SK-N-SH (cell line): ENCODE results near the gene NEK5. TPM values are rescaled to one million over a fixed set of nuclear protein-coding genes. Genes with fewer than 3 reads are reported as not detected.

Experiments
- CTCF ChIA-PET: fragments of 300-600, 350-600 bp; formaldehyde crosslinking; extraction: SDS; loops from one replicate; lab custom pipeline; 2021; lab: Yijun Ruan, JAX
- POLR2A ChIA-PET: fragments of 350-600 bp; sonication (Branson Sonifier 250); formaldehyde crosslinking; extraction: SDS; loops from one replicate; lab custom pipeline; 2020; ENCODE audit warnings: antibody characterized with exemption, inconsistent platforms; lab: Yijun Ruan, JAX
- DNase-seq: peaks from one replicate; pipeline ENCODE4 v3.0.0; 2012
- H2AFZ ChIP-seq: fragments of 200-600 bp; sonication (generic); 2 replicates; pipeline ENCODE4 v1.8.1; 2016; ENCODE audit warnings: antibody characterized with exemption, mild to moderate bottlenecking, low read depth
- H3F3A ChIP-seq: fragments of 200-600 bp; sonication (generic); replicated peaks from 2 replicates; pipeline ENCODE3; 2016; ENCODE audit warnings: antibody characterized with exemption, mild to moderate bottlenecking; ENCODE audit not compliant: insufficient read depth
- H3K27ac ChIP-seq, 2 experiments: fragments of 200-500 bp in 1 of 2; fragments of 200-600 bp in 1 of 2; sonication (Bioruptor generic) in 1 of 2; sonication (generic), shearing (Covaris generic) in 1 of 2; 2 replicates each; pipeline versions ENCODE4 v1.5.1 to v1.6.1; 2014 to 2016; ENCODE audit warnings: low read depth in 2 of 2, inconsistent platforms in 1 of 2, low read length in 1 of 2, mild to moderate bottlenecking in 1 of 2, mixed read lengths in 1 of 2
- H3K27me3 ChIP-seq: fragments of 200-600 bp; sonication (generic), shearing (Covaris generic); 2 replicates; pipeline ENCODE4 v1.6.1; 2016; ENCODE audit warnings: mixed run types; ENCODE audit not compliant: insufficient read depth
- H3K36me3 ChIP-seq, 2 experiments: fragments of 200-500 bp in 1 of 2; fragments of 200-600 bp in 1 of 2; sonication (Bioruptor generic) in 1 of 2; sonication (generic) in 1 of 2; replicated peaks in 1 of 2; 2 replicates each; pipeline versions ENCODE3 to v1.5.1; 2014 to 2016; ENCODE audit warnings: low read length in 1 of 2, mild to moderate bottlenecking in 1 of 2; ENCODE audit not compliant: insufficient read depth in 2 of 2, control insufficient read depth in 1 of 2
- H3K4me1 ChIP-seq, 2 experiments: fragments of 200-500 bp in 1 of 2; fragments of 200-600 bp in 1 of 2; sonication (Bioruptor generic) in 1 of 2; sonication (generic), shearing (Covaris generic) in 1 of 2; 2 replicates each; pipeline versions ENCODE4 v1.5.1 to v1.6.1; 2014 to 2016; ENCODE audit warnings: low read depth in 1 of 2, low read length in 1 of 2, mixed run types in 1 of 2; ENCODE audit not compliant: insufficient read depth in 2 of 2, control insufficient read depth in 1 of 2
- H3K4me2 ChIP-seq: fragments of 200-600 bp; sonication (generic), shearing (Covaris generic); 2 replicates; pipeline ENCODE4 v1.6.1; 2017; ENCODE audit warnings: mixed run types
- H3K4me3 ChIP-seq, 2 experiments: fragments of 200-500 bp in 1 of 2; fragments of 200-600 bp in 1 of 2; sonication (Bioruptor generic) in 1 of 2; sonication (generic), shearing (Covaris generic) in 1 of 2; 2 replicates each; pipeline versions ENCODE4 v1.5.1 to v1.8.1; 2014 to 2016; ENCODE audit warnings: low read depth in 2 of 2, inconsistent platforms in 1 of 2, low read length in 1 of 2, mild to moderate bottlenecking in 1 of 2, mixed read lengths in 1 of 2, moderate library complexity in 1 of 2
- H3K79me2 ChIP-seq: fragments of 200-600 bp; sonication (generic); 2 replicates; pipeline ENCODE4 v1.8.1; 2017; ENCODE audit warnings: mild to moderate bottlenecking; ENCODE audit not compliant: insufficient read depth
- H3K9ac ChIP-seq: fragments of 200-600 bp; sonication (generic); 2 replicates; pipeline ENCODE4 v1.6.1; 2017; ENCODE audit warnings: mixed run types
- H3K9me2 ChIP-seq: fragments of 200-600 bp; sonication (generic); 2 replicates; pipeline ENCODE4 v1.6.1; 2017; ENCODE audit warnings: mixed run types
- H3K9me3 ChIP-seq: fragments of 200-600 bp; sonication (generic); 2 replicates; pipeline ENCODE4 v1.6.1; 2017; ENCODE audit warnings: mixed run types, mild to moderate bottlenecking, moderate library complexity
- H4K20me1 ChIP-seq: fragments of 200-600 bp; sonication (generic); 2 replicates; pipeline ENCODE4 v1.6.1; 2017; ENCODE audit warnings: mild to moderate bottlenecking, mixed run types; ENCODE audit not compliant: insufficient read depth
- CTCF ChIP-seq: fragments of 200-600 bp; sonication (generic); IDR thresholded peaks from 2 replicates; pipeline ENCODE4 v1.6.1; 2017; ENCODE audit warnings: antibody characterized with exemption, mild to moderate bottlenecking, moderate library complexity
- ELF1 ChIP-seq: IDR thresholded peaks from 2 replicates; pipeline ENCODE4 v1.4.0; 2012
- EZH2phosphoT487 ChIP-seq: fragments of 200-600 bp; sonication (generic); IDR thresholded peaks from 2 replicates; pipeline ENCODE4 v1.6.1; 2017; ENCODE audit warnings: low read depth, mixed run types, mild to moderate bottlenecking, antibody characterized with exemption, moderate library complexity, borderline replicate concordance
- FOSL2 ChIP-seq: IDR thresholded peaks from 2 replicates; pipeline ENCODE4 v1.4.0; 2012; ENCODE audit warnings: low read depth, mild to moderate bottlenecking, moderate library complexity, borderline replicate concordance
- FOXJ3 ChIP-seq: sonication (generic); formaldehyde crosslinking; IDR thresholded peaks from 2 replicates; pipeline ENCODE4 v1.5.1; 2020; ENCODE audit warnings: mild to moderate bottlenecking, missing genetic modification reagents
- GABPA ChIP-seq: IDR thresholded peaks from 2 replicates; pipeline ENCODE4 v1.4.0; 2012; ENCODE audit warnings: low read depth, mild to moderate bottlenecking
- IRF3 ChIP-seq: fragments of 150-350 bp; IDR thresholded peaks from 2 replicates; pipeline ENCODE4 v1.6.1; 2016; ENCODE audit warnings: mild to moderate bottlenecking, low read depth, low read length
- MXI1 ChIP-seq: IDR thresholded peaks from 2 replicates; pipeline ENCODE4 v1.6.1; 2012; ENCODE audit warnings: mild to moderate bottlenecking, low read depth, low read length, improper control_type of control experiment
- NFIC ChIP-seq: IDR thresholded peaks from 2 replicates; pipeline ENCODE4 v1.4.0; 2012; ENCODE audit warnings: borderline replicate concordance
- NRF1 ChIP-seq: IDR thresholded peaks from 2 replicates; pipeline ENCODE4 v1.6.1; 2012; ENCODE audit warnings: low read depth, mild to moderate bottlenecking, low read length
- PBX3 ChIP-seq: IDR thresholded peaks from 2 replicates; pipeline ENCODE4; 2012
- RAD21 ChIP-seq: IDR thresholded peaks from 2 replicates; pipeline ENCODE4 v1.6.1; 2012; ENCODE audit warnings: mild to moderate bottlenecking, low read length
- RCOR1 ChIP-seq: fragments of 150-350 bp; IDR thresholded peaks from 2 replicates; pipeline ENCODE4 v1.6.1; 2017; ENCODE audit warnings: antibody characterized with exemption, low read length
- RXRA ChIP-seq: IDR thresholded peaks from 2 replicates; pipeline ENCODE4 v1.4.0; 2012; ENCODE audit warnings: low read depth, mild to moderate bottlenecking, borderline replicate concordance
- TEAD4 ChIP-seq: IDR thresholded peaks from 2 replicates; pipeline ENCODE4 v1.4.0; 2012; ENCODE audit warnings: mild to moderate bottlenecking, borderline replicate concordance; ENCODE audit not compliant: insufficient read depth
- ZBTB33 ChIP-seq: IDR thresholded peaks from 2 replicates; pipeline ENCODE4 v1.4.0; 2012; ENCODE audit warnings: low read depth, borderline replicate concordance
- WGBS: methylation state at CpG from one replicate; pipeline ENCODE4 v1.1.6; 2017; ENCODE audit warnings: low lambda C conversion rate; 5-methylcytosine and 5-hydroxymethylcytosine counted together
- polyA plus RNA-seq, 3 experiments: library from polyadenylated mRNA; depleted of rRNA; stranded (reverse); fragments of >200 nt; gene quantifications; 2 replicates each; pipeline ENCODE4 v1.2.3, GENCODE V29; 2012
- TF ChIP-seq, protein P1 (sequence below): IDR thresholded peaks from 2 replicates; pipeline ENCODE4 v1.4.0; 2012; ENCODE audit warnings: low read depth, borderline replicate concordance
- TF ChIP-seq, protein P2 (sequence below): IDR thresholded peaks from 2 replicates; pipeline ENCODE4 v1.6.1; 2012; ENCODE audit warnings: mild to moderate bottlenecking, low read depth, low read length, moderate library complexity

The NEK5 gene
- polyA plus RNA-seq, 1 of the 3 experiments (the other 2 are of a cell fraction), result 0.07 TPM

GRCh38 chr13:52130641-52131040, 1.8 kb upstream of the NEK5 start (continued):
- TF ChIP-seq FOXJ3 (CRISPR knock-in tag) (no peak), FOSL2 (no peak), RCOR1 (no peak)

- H3K4me2 ChIP-seq, result peak overlapping the region; percentile 79
- no peaks in the 10 kb centered on the region for H3K9me3 ChIP-seq
- H3K4me3 ChIP-seq, result peak overlapping the region; percentile 71
- peak overlapping the region; percentile 69 for H2AFZ ChIP-seq
- no peaks in the 10 kb centered on the region for H3K79me2 ChIP-seq
- no peaks in the 10 kb centered on the region for H3K27me3 ChIP-seq
- 2% methylated on average over 32 of the region's 33 CpGs for WGBS
- peak; percentile 84 for DNase-seq
- peak overlapping the region; percentile 22; the same call in 1 of the 2 replicates for H3K9ac ChIP-seq
- ChIA-PET CTCF (interaction anchor here (0.6 to 5.2 kb wide), 74 partner anchors 7 to 1004 kb away, joined by 3 to 52 read pairs (median 4); partner anchors contain the start of genes ALG11, NEK3 and VPS36), POLR2A (interaction anchor here (0.6 kb wide), 1 partner anchor 326 kb away, joined by 5 read pairs; no protein-coding TSS in a partner anchor)
- no peaks in the 10 kb centered on the region for H4K20me1 ChIP-seq
- no peaks in the 10 kb centered on the region for H3K9me2 ChIP-seq
- H3F3A ChIP-seq, result no peaks in the 10 kb centered on the region
- peaks cover 0 to 11% of the 10 kb centered on the region in 2 experiments; a peak in 1 of 4 replicates for H3K4me1 ChIP-seq
- H3K27ac ChIP-seq, result no peak overlapping the region
- peaks cover 22 to 23% of the 10 kb centered on the region in 2 experiments for H3K36me3 ChIP-seq
- TF ChIP-seq GABPA, result no peak
- TF ChIP-seq, protein P1, sequence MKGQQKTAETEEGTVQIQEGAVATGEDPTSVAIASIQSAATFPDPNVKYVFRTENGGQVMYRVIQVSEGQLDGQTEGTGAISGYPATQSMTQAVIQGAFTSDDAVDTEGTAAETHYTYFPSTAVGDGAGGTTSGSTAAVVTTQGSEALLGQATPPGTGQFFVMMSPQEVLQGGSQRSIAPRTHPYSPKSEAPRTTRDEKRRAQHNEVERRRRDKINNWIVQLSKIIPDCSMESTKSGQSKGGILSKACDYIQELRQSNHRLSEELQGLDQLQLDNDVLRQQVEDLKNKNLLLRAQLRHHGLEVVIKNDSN, result no peak
- no peak for TF ChIP-seq TEAD4
- TF ChIP-seq MXI1, result peak; percentile 53
- no peak for TF ChIP-seq PBX3
- no peak for TF ChIP-seq NRF1
- TF ChIP-seq RXRA, result no peak
- TF ChIP-seq EZH2phosphoT487, result no peak
- TF ChIP-seq RCOR1, result no peak
- TF ChIP-seq IRF3, result no peak
- TF ChIP-seq, protein P2, sequence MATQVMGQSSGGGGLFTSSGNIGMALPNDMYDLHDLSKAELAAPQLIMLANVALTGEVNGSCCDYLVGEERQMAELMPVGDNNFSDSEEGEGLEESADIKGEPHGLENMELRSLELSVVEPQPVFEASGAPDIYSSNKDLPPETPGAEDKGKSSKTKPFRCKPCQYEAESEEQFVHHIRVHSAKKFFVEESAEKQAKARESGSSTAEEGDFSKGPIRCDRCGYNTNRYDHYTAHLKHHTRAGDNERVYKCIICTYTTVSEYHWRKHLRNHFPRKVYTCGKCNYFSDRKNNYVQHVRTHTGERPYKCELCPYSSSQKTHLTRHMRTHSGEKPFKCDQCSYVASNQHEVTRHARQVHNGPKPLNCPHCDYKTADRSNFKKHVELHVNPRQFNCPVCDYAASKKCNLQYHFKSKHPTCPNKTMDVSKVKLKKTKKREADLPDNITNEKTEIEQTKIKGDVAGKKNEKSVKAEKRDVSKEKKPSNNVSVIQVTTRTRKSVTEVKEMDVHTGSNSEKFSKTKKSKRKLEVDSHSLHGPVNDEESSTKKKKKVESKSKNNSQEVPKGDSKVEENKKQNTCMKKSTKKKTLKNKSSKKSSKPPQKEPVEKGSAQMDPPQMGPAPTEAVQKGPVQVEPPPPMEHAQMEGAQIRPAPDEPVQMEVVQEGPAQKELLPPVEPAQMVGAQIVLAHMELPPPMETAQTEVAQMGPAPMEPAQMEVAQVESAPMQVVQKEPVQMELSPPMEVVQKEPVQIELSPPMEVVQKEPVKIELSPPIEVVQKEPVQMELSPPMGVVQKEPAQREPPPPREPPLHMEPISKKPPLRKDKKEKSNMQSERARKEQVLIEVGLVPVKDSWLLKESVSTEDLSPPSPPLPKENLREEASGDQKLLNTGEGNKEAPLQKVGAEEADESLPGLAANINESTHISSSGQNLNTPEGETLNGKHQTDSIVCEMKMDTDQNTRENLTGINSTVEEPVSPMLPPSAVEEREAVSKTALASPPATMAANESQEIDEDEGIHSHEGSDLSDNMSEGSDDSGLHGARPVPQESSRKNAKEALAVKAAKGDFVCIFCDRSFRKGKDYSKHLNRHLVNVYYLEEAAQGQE, result no peak
- TF ChIP-seq RAD21, result peak; percentile 92
- no peak for TF ChIP-seq FOXJ3 (CRISPR knock-in tag)
- no peak for TF ChIP-seq NFIC
- TF ChIP-seq ZBTB33, result no peak
- peak; percentile 88 for TF ChIP-seq CTCF
- TF ChIP-seq ELF1, result no peak
Observed at GRCh38 chr13:52127783-52128702, 830 bp downstream of the NEK5 start.
